NCI-H226 (cell line): ENCODE results near the gene PPP2R5B.

ENCODE experiments used
- DNase-seq: peaks from one replicate; pipeline ENCODE4 v3.0.0-alpha.2; 2015

The PPP2R5B gene

GRCh38 chr11:64910451-64911093 is 13.9 kb upstream of the PPP2R5B start:
- no peak for DNase-seq

GRCh38 chr11:64911142-64911541 is 13.3 kb upstream of the PPP2R5B start:
- DNase-seq: no peak

GRCh38 chr11:64911689-64912088 is 12.8 kb upstream of the PPP2R5B start:
- no peak for DNase-seq

GRCh38 chr11:64913171-64913727 is 11.2 kb upstream of the PPP2R5B start:
- DNase-seq: no peak

- no peak for DNase-seq
Observed at GRCh38 chr11:64914123-64914522, 10.4 kb upstream of the PPP2R5B start.

- DNase-seq: no peak
Observed at GRCh38 chr11:64915376-64915887, 9.1 kb upstream of the PPP2R5B start.

GRCh38 chr11:64916040-64916774 is 8.3 kb upstream of the PPP2R5B start:
- DNase-seq: peak; percentile 58

- DNase-seq: peak; percentile 99
Observed at GRCh38 chr11:64916775-64917662, 7.5 kb upstream of the PPP2R5B start, which contains the start of gene ATG2A. Gene ATG2A, minus strand, starts transcription at chr11:64917209. Its CDS starts 74 bp downstream, at chr11:64917135.

- no peak for DNase-seq
Observed at GRCh38 chr11:64917663-64917995, 6.9 kb upstream of the PPP2R5B start.

- no peak for DNase-seq
Observed at GRCh38 chr11:64918017-64918416, 6.5 kb upstream of the PPP2R5B start.

- no peak for DNase-seq
Observed at GRCh38 chr11:64919627-64920026, 4.9 kb upstream of the PPP2R5B start.

GRCh38 chr11:64920124-64920523 is 4.4 kb upstream of the PPP2R5B start:
- no peak for DNase-seq

GRCh38 chr11:64921384-64921783 is 3.1 kb upstream of the PPP2R5B start:
- DNase-seq: no peak

GRCh38 chr11:64923151-64923661 is 1.3 kb upstream of the PPP2R5B start:
- DNase-seq: no peak

- no peak for DNase-seq
Observed at GRCh38 chr11:64924910-64925284, 408 bp downstream of the PPP2R5B start.

- no peak for DNase-seq
Observed at GRCh38 chr11:64925536-64926436, 1.3 kb downstream of the PPP2R5B start.

- DNase-seq: no peak
Observed at GRCh38 chr11:64926689-64927088, 2.2 kb downstream of the PPP2R5B start.

- DNase-seq: no peak
Observed at GRCh38 chr11:64928957-64929356, 4.5 kb downstream of the PPP2R5B start.

GRCh38 chr11:64929625-64930024 is 5.1 kb downstream of the PPP2R5B start:
- DNase-seq: no peak

GRCh38 chr11:64930340-64930739 is 5.9 kb downstream of the PPP2R5B start:
- DNase-seq: no peak

GRCh38 chr11:64931290-64931689 is 6.8 kb downstream of the PPP2R5B start:
- DNase-seq: no peak

GRCh38 chr11:64932324-64932723 is 7.8 kb downstream of the PPP2R5B start:
- DNase-seq: no peak
